Peyer's patch (tissue), 4 donors: ENCODE results near the gene SLC19A3. TPM values are rescaled to one million over a fixed set of nuclear protein-coding genes. Genes with fewer than 3 reads are reported as not detected.

Experiments
- DNase-seq, 3 donors: peaks; one replicate each; pipeline ENCODE4 v3.0.0-alpha.2; 2017 to 2019
- H3K27ac ChIP-seq, 4 donors: fragments of 200-600 bp; sonication (generic); one replicate each; pipeline ENCODE4 v1.5.1; 2016 to 2019
- H3K27me3 ChIP-seq, 2 donors: fragments of 200-600 bp; sonication (generic); one replicate each; pipeline ENCODE4 v1.5.1; 2019
- H3K36me3 ChIP-seq, 3 donors: fragments of 200-600 bp; sonication (generic); one replicate each; pipeline ENCODE4 v1.5.1; 2016 to 2019
- H3K4me1 ChIP-seq, 4 donors: fragments of 200-600 bp; sonication (generic); one replicate each; pipeline ENCODE4 v1.5.1; 2016 to 2019
- H3K4me3 ChIP-seq, 4 donors: fragments of 200-600 bp; sonication (generic); 1 replicate in 3 of 4; 2 replicates in 1 of 4; pipeline ENCODE4 v1.5.1; 2016 to 2019; ENCODE audit warnings: mild to moderate bottlenecking in 1 of 4
- H3K9me3 ChIP-seq, 4 donors: fragments of 200-600 bp; sonication (generic); one replicate each; pipeline ENCODE4 v1.5.1; 2016 to 2019; ENCODE audit warnings: mild to moderate bottlenecking in 1 of 4
- CTCF ChIP-seq, 6 experiments: fragments of 450-650 bp in 4 of 6; fragments of 200-600 bp in 2 of 6; sonication (generic) in 1 of 6; IDR thresholded peaks; one replicate each; pipeline ENCODE4 v1.5.1; 2017 to 2019; ENCODE audit warnings: antibody characterized with exemption in 6 of 6, mild to moderate bottlenecking in 3 of 6, moderate library complexity in 1 of 6
- POLR2A ChIP-seq, 2 donors: fragments of 450-650 bp; IDR thresholded peaks; one replicate each; pipeline ENCODE4 v1.5.1; 2017; ENCODE audit warnings: antibody characterized with exemption in 2 of 2, mild to moderate bottlenecking in 2 of 2, moderate library complexity in 2 of 2
- small RNA-seq, 2 donors: library from RNA; depleted of rRNA; stranded (forward); fragments of <200 nt; gene quantifications; one replicate each; pipeline ENCODE3, GENCODE V24; 2016
- total RNA-seq, 4 donors: library from RNA; depleted of rRNA; stranded (reverse); fragments of >200 nt; gene quantifications; one replicate each; pipeline ENCODE4 v1.1.0, GENCODE V29; 2016

Gene SLC19A3
- total RNA-seq, 4 donors from 2014 or later = 5.0 to 40.0 (median 23.1) TPM

DNA sequence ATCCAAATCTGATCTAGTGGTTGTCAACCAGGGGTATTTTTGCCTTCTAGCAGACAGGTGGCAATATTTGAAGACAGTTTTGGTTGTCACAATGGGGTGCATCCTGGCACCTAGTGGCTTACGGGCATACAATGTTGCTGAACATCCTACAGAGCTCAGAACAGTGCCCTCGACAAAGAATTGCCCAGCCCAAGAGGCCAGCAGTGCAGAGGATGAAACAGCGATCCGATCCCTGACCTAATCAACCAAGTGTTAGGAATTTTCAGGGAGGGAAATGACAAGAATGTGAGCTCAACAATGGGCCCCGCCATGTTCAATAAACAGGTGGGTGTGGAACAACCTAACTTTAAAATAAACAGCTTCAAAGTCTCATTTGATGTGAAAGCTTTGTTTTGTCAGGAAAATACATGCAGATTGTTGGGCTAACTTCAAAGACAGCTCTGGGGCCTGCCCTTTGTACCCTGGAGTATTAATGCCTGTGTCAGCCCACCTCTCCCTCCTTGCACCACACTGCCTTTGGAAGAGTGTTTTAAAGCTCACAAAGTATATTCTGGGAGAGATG is 73.8 kb downstream of the SLC19A3 start:
- Histone ChIP-seq H3K27me3 (no peaks in the 10 kb centered on the region), H3K9me3 (no peaks in the 10 kb centered on the region), H3K4me3 (no peak overlapping the region), H3K27ac (no peak overlapping the region), H3K36me3 (no peaks in the 10 kb centered on the region), H3K4me1 (no peaks in the 10 kb centered on the region)
- DNase-seq = no peak
- TF ChIP-seq CTCF (IDR thresholded peaks at IDR 0.05) (no peak), POLR2A (IDR thresholded peaks at IDR 0.05) (no peak)

DNA sequence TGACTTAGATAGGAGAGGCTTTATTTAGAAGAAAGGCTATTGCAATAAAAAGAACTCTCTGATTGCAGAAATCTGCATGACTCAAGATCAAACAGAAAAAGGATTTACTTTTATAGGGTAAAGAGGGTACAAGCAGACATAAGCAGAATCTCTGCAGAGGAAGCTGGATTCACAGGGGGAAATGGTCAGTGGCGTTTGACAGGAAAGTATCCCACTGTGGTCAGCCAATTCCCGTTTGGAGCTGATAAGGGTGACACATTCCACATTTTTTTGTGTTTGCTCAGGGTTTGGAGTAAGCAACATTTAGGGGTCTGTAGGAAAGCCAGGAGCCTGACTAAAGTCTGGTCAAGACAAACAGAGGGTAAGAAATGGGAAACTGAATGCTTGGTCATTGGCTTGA is 75.2 kb downstream of the SLC19A3 start:
- Histone ChIP-seq H3K27ac (no peak overlapping the region), H3K27me3 (no peaks in the 10 kb centered on the region), H3K36me3 (no peaks in the 10 kb centered on the region), H3K9me3 (no peaks in the 10 kb centered on the region), H3K4me3 (no peak overlapping the region), H3K4me1 (no peaks in the 10 kb centered on the region)
- no peak for TF ChIP-seq CTCF (IDR thresholded peaks at IDR 0.05)
- TF ChIP-seq POLR2A (IDR thresholded peaks at IDR 0.05) = no peak
- no peak for DNase-seq

GRCh38 chr2:227634201-227634600 is 83.6 kb downstream of the SLC19A3 start:
- H3K27ac ChIP-seq = no peak overlapping the region
- H3K27me3 ChIP-seq = no peaks in the 10 kb centered on the region
- H3K4me1 ChIP-seq = no peaks in the 10 kb centered on the region
- TF ChIP-seq CTCF (IDR thresholded peaks at IDR 0.05) = no peak
- TF ChIP-seq POLR2A (IDR thresholded peaks at IDR 0.05) = no peak
- no peaks in the 10 kb centered on the region for H3K36me3 ChIP-seq
- H3K4me3 ChIP-seq = no peak overlapping the region
- no peak for DNase-seq
- no peaks in the 10 kb centered on the region for H3K9me3 ChIP-seq

Small RNA genes lying within 50 kb of the gene (small RNA-seq; reads per million reads assigned to genes)
- gene RNA5SP121 = 0 reads per million in 2 donors

Other genes with a start within 250 kb of the SLC19A3 start
- 10 to 100 TPM; 24.8 to 68.1 (median 62.6) TPM for gene AGFG1, start 245.9 kb downstream of the SLC19A3 start, total RNA-seq
- not detected for gene SCYGR2, start 119.1 kb downstream of the SLC19A3 start, total RNA-seq
- not detected for gene SCYGR3, start 103.2 kb downstream of the SLC19A3 start, total RNA-seq
- gene SCYGR4, start 100.5 kb downstream of the SLC19A3 start, total RNA-seq = not detected
- not detected for gene SCYGR5, start 51.2 kb downstream of the SLC19A3 start, total RNA-seq
- gene SCYGR6, start 6.7 kb upstream of the SLC19A3 start, total RNA-seq = not detected
- not detected for gene SCYGR7, start 10.3 kb upstream of the SLC19A3 start, total RNA-seq
- gene SCYGR8, start 27.9 kb upstream of the SLC19A3 start, total RNA-seq = not detected
- 10 to 100 TPM in 1 of 4 donors, 1 to 10 TPM in 2, not detected in 1; 4.0 to 14.0 (median 5.1) TPM for gene CCL20, start 95.8 kb upstream of the SLC19A3 start, total RNA-seq
- not detected for gene DAW1, start 153.6 kb upstream of the SLC19A3 start, total RNA-seq